Measurements from ENCODE around the gene C1orf105. TPM values are rescaled to one million over a fixed set of nuclear protein-coding genes. Genes with fewer than 3 reads are reported as not detected.

C1orf105 gene
- total RNA-seq, 1 donor from 2014 or later = not detected

DNA sequence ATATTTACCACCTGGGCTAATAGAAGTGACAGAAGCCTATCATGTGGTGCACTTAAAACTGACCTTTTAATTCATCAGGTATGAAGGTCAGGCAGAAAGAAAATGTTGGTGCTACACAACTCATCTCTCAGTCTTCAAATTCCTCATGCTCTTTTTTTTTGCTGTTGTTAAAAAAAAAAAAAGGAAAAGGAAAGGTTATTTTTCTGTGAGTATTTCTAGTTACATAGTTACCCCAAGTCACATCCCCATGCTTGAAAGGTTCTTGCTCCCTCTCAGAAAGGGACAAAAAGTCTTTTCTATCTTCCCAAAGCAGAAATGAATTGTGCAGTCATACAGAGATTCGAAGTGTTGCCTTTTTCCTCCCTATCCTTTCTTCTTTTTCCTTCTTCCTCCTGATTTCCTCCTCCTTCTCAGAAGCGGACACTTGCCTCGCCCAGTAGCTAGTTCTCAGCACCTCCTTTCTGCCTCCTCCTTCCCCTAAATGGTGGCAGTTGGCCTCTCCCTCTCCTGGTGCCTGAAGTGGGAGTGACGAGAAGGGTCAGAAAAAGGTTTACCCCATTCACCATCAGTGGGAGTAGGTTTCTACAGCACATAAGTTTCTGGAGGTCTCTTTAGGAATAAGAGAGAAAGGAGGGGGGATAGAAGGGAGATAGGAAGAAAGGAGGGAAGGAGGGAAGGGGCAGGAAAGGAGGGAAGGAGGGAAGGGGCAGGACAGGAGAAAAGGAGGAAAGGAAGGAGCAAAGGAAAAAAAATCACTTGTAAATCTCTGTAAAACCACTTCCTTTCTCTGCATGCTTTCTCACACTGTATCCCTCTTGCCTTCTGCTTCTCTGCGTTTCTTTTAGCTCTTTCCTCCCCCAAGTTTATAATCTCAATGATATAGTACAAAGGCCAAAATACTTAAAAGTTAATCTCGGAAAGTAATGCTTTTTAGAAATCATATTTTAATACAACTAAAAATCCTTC is 20.4 kb upstream of the C1orf105 start:
- TF ChIP-seq, protein P1, sequence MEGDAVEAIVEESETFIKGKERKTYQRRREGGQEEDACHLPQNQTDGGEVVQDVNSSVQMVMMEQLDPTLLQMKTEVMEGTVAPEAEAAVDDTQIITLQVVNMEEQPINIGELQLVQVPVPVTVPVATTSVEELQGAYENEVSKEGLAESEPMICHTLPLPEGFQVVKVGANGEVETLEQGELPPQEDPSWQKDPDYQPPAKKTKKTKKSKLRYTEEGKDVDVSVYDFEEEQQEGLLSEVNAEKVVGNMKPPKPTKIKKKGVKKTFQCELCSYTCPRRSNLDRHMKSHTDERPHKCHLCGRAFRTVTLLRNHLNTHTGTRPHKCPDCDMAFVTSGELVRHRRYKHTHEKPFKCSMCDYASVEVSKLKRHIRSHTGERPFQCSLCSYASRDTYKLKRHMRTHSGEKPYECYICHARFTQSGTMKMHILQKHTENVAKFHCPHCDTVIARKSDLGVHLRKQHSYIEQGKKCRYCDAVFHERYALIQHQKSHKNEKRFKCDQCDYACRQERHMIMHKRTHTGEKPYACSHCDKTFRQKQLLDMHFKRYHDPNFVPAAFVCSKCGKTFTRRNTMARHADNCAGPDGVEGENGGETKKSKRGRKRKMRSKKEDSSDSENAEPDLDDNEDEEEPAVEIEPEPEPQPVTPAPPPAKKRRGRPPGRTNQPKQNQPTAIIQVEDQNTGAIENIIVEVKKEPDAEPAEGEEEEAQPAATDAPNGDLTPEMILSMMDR (conservative IDR thresholded peaks at IDR 0.05) = no peak
- H3K27me3 Mint-ChIP-seq = no peaks in the 10 kb centered on the region
- no peaks in the 10 kb centered on the region for H3K9me3 Mint-ChIP-seq
- peak overlapping the region; percentile 18 for H3K27ac Mint-ChIP-seq
- H3K4me1 Mint-ChIP-seq (ENCODE audit: unreplicated experiment) = peaks cover 43% of the 10 kb centered on the region
- H3K4me3 Mint-ChIP-seq = peak overlapping the region; percentile 48
- no peak for DNase-seq (ENCODE audit: extremely low spot score, unreplicated experiment)
- peaks cover 3% of the 10 kb centered on the region for H3K36me3 Mint-ChIP-seq

DNA sequence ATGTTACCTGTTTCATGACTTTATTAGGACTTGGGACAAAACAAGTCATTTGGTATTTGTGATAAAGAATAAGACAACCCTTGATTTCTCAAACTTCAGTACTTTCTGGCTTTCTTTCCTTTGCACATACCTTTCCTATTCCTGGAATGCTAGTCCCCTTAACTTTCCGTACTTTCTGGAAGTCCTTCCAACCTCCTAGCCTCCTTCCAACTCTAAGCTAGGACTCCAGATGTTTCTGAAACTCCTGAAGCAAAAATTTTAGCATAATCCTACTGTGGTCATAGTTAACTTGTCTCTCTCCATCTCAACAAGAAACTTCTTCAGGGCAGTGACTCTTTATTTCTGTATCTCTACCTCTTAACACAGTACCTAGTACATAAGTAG is 19.8 kb upstream of the C1orf105 start:
- no peak overlapping the region for H3K27ac Mint-ChIP-seq
- H3K4me1 Mint-ChIP-seq (ENCODE audit: unreplicated experiment) = peaks cover 42% of the 10 kb centered on the region
- H3K4me3 Mint-ChIP-seq = no peak overlapping the region
- H3K36me3 Mint-ChIP-seq = peaks cover 3% of the 10 kb centered on the region
- TF ChIP-seq, protein P1 (conservative IDR thresholded peaks at IDR 0.05) = no peak
- no peak for DNase-seq (ENCODE audit: extremely low spot score, unreplicated experiment)
- H3K9me3 Mint-ChIP-seq = no peaks in the 10 kb centered on the region
- no peaks in the 10 kb centered on the region for H3K27me3 Mint-ChIP-seq

DNA sequence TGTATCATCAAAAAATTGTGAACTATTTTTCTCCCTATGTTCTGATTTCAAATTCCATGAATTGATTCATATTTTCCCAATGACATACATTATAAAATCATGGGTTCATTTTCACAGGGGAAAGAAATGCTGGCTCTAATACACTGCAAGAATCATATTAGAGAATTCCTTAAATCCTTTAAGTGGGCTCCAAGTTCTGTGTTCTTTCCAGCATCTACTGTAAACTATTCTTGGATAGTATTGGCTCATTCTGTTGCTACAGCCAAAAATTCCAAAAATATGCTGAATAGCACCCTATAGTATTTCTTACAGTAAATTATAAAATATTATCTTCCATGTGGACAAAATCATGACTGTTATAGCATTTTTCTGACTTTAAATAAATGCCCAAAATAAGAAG is 19.0 kb upstream of the C1orf105 start:
- no peak for DNase-seq (ENCODE audit: extremely low spot score, unreplicated experiment)
- Mint-ChIP-seq H3K4me1 (ENCODE audit: unreplicated experiment) (peaks cover 39% of the 10 kb centered on the region), H3K4me3 (no peak overlapping the region), H3K9me3 (no peaks in the 10 kb centered on the region), H3K36me3 (peaks cover 3% of the 10 kb centered on the region), H3K27ac (no peak overlapping the region), H3K27me3 (no peaks in the 10 kb centered on the region)
- TF ChIP-seq, protein P1 (conservative IDR thresholded peaks at IDR 0.05) = no peak

DNA sequence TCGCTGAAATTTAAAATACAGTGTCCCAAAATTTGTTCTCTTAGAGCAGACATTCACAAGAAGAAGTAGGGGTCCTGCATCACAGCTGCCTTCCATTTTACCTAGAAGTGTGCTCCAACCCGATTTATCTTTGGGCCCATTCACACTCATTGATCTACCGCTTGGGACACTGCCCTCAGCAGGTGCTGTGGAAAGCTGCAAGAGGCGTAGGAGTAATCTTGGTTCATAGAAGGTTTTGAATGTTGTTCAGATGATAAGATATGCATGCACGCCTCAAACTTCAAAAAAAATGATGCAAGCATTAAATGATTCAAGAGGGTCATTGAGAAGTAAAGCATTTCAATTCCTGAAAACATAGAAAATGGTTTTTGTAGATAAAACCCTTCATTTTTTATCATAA is 18.6 kb upstream of the C1orf105 start:
- no peaks in the 10 kb centered on the region for H3K9me3 Mint-ChIP-seq
- H3K4me3 Mint-ChIP-seq = no peak overlapping the region
- H3K27ac Mint-ChIP-seq = no peak overlapping the region
- no peaks in the 10 kb centered on the region for H3K27me3 Mint-ChIP-seq
- TF ChIP-seq, protein P1 (conservative IDR thresholded peaks at IDR 0.05) = peak; percentile 39
- peaks cover 3% of the 10 kb centered on the region for H3K36me3 Mint-ChIP-seq
- peaks cover 39% of the 10 kb centered on the region for H3K4me1 Mint-ChIP-seq (ENCODE audit: unreplicated experiment)
- no peak for DNase-seq (ENCODE audit: extremely low spot score, unreplicated experiment)

DNA sequence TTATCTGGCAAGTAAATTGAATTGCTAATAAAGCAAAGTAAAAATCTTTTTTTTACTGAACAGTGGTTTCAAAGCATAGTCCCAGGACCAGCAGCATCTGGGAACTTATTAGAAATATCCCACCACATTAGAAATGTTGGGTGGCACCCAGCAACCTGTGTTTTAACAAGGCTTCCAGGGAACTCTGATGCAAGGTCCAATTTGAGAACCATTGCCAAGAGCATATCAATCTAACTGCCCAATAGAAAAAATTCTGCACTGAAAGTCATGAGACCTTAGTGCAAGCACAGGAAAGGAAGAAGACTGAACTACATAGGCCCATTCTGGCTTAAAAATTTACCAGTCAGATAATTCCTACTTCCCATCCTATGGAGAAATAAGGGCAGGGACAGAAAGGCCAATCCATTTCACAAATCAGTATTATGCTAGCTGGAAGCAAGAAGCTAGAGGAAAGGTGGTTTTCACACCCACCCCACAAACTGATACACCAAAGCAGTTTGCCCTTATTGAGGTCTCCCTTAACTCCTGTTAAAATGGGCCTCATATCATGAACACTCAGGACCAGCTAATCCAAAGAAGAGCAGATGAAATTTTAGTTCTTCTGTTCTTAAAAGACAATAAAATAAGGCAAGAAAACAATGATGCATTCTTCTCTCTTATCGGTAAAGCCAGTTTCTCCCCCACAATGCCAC is 17.5 kb upstream of the C1orf105 start:
- TF ChIP-seq, protein P1 (conservative IDR thresholded peaks at IDR 0.05) = no peak
- no peaks in the 10 kb centered on the region for H3K9me3 Mint-ChIP-seq
- H3K4me1 Mint-ChIP-seq (ENCODE audit: unreplicated experiment) = peaks cover 35% of the 10 kb centered on the region
- DNase-seq (ENCODE audit: extremely low spot score, unreplicated experiment) = no peak
- H3K36me3 Mint-ChIP-seq = peaks cover 3% of the 10 kb centered on the region
- H3K27ac Mint-ChIP-seq = no peak overlapping the region
- H3K4me3 Mint-ChIP-seq = no peak overlapping the region
- no peaks in the 10 kb centered on the region for H3K27me3 Mint-ChIP-seq
